Activated CD4-positive, alpha-beta T cell treated with anti-CD3 and anti-CD28 coated beads for 36 hours (primary cell): Measurements from ENCODE around the gene GPC1. TPM values are rescaled to one million over a fixed set of nuclear protein-coding genes. Genes with fewer than 3 reads are reported as not detected.

Experiments used
- ATAC-seq: fragments of 200-7000 bp; cut with Tn5 transposase; one replicate; pipeline ENCODE4 v1.10.0; 2021; ENCODE audit warnings: mild to moderate bottlenecking, moderate library complexity
- CTCF ChIA-PET: fragments of 350-600 bp; sonication (Branson Sonifier 250); formaldehyde crosslinking; loops from one replicate; lab custom pipeline; 2021; ENCODE audit warnings: antibody characterized with exemption; lab: Charles Lee
- POLR2A ChIA-PET: fragments of 350-600 bp; sonication (Branson Sonifier 250); formaldehyde crosslinking; loops from one replicate; lab custom pipeline; 2021; ENCODE audit warnings: antibody characterized with exemption, inconsistent platforms; lab: Charles Lee
- DNase-seq: peaks from one replicate; pipeline ENCODE4 v3.0.0-alpha.2; 2020
- H3K27ac Mint-ChIP-seq: one replicate; pipeline ENCODE4 v1.8.0; 2021; ENCODE audit warnings: mixed read lengths
- H3K27me3 Mint-ChIP-seq: one replicate; pipeline ENCODE4 v1.8.0; 2021; ENCODE audit warnings: mixed read lengths
- H3K36me3 Mint-ChIP-seq: one replicate; pipeline ENCODE4 v1.8.0; 2021; ENCODE audit warnings: low read depth, mixed read lengths
- H3K4me1 Mint-ChIP-seq: one replicate; pipeline ENCODE4 v1.8.0; 2021; ENCODE audit warnings: mixed read lengths
- H3K4me3 Mint-ChIP-seq: one replicate; pipeline ENCODE4 v1.8.0; 2021; ENCODE audit warnings: mild to moderate bottlenecking, moderate library complexity, mixed read lengths
- H3K9me3 Mint-ChIP-seq: one replicate; pipeline ENCODE4 v1.8.0; 2021; ENCODE audit warnings: low read depth, mixed read lengths
- intact Hi-C, 2 experiments: fragments of 100-400 bp; cut with DNase I in 1 of 2; cut with micrococcal nuclease in 1 of 2; formaldehyde crosslinking; loops; one replicate each; pipeline versions ENCODE4 v1.14.2 to v1.15.1; 2022 to 2024; cut with DNase I, micrococcal nuclease
- total RNA-seq, 2 experiments: library from RNA; stranded (reverse); gene quantifications; one replicate each; pipeline ENCODE4 v1.2.3, GENCODE V29; 2021

GPC1 gene
- total RNA-seq, 2 experiments from 2014 or later: 1.7 to 2.0 TPM

DNA sequence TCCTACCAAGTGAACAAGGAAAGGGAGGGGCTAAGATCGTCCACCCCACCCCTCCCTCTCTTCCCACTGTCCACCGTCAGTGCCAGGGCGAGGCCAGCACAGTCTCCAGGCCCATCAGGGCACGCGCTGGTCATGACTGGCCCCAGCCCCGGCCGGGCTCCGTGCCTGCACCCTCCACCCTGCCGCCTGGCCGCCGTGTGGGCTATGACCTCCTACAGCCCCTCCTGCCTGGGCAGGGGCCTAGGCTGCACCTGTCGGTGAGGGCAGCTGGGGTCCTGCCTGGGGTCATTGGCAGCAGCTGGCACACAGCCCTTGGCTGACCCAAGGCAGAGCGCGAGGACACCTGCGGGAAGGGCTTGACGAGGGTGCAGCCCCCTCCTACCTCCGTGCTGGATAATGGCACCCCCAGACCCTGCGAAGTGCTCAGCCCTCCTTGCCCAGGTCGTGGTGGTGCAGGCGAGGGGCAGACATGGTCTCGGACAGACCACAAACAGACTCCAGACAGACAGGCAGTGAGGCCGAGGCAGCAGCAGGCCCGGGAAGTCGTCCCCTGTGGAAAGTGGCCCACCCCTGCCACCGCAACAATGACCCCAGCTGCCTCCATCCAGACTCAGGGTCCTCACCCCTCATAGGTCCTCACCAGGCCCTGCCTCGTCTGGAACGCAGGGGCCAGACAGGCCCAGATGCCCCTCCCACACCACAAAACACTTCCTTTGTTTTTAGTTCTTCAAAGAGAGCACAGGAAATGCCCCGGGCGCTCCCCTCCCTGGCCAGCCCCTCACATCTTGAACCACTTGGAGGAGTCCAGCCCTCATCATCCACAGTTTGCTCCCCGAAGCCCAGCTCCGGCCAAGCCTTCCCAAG lies 43.1 kb upstream of the GPC1 start:
- POLR2A ChIA-PET: no interaction called here
- Mint-ChIP-seq H3K27ac (no peak overlapping the region), H3K27me3 (no peaks in the 10 kb centered on the region), H3K36me3 (no peaks in the 10 kb centered on the region), H3K9me3 (no peaks in the 10 kb centered on the region), H3K4me1 (peaks cover 9% of the 10 kb centered on the region), H3K4me3 (no peak overlapping the region)
- intact Hi-C loops: no loop called here
- CTCF ChIA-PET: interaction anchor here (0.8 kb wide), 1 partner anchor 143 kb away, joined by 3 read pairs; no protein-coding TSS in a partner anchor
- ATAC-seq (no peak), DNase-seq (peak; percentile 4)

- H3K36me3 Mint-ChIP-seq: no peaks in the 10 kb centered on the region
- H3K27ac Mint-ChIP-seq: no peak overlapping the region
- no peaks in the 10 kb centered on the region for H3K9me3 Mint-ChIP-seq
- peaks cover 9% of the 10 kb centered on the region for H3K4me1 Mint-ChIP-seq
- ChIA-PET CTCF (interaction anchor here (0.8 kb wide), 1 partner anchor 144 kb away, joined by 3 read pairs; no protein-coding TSS in a partner anchor), POLR2A (no interaction called here)
- intact Hi-C loops: no loop called here
- H3K4me3 Mint-ChIP-seq: no peak overlapping the region
- DNase-seq (peak; percentile 2), ATAC-seq (no peak)
- H3K27me3 Mint-ChIP-seq: no peaks in the 10 kb centered on the region
These were observed 42.3 kb upstream of the GPC1 start for GRCh38 chr2:240392948-240393830.

- intact Hi-C loops: no loop called here
- no peak overlapping the region for H3K27ac Mint-ChIP-seq
- H3K36me3 Mint-ChIP-seq: no peaks in the 10 kb centered on the region
- H3K27me3 Mint-ChIP-seq: no peaks in the 10 kb centered on the region
- H3K4me3 Mint-ChIP-seq: no peak overlapping the region
- POLR2A ChIA-PET: no interaction called here
- ATAC-seq (no peak), DNase-seq (peak; percentile 0)
- H3K9me3 Mint-ChIP-seq: no peaks in the 10 kb centered on the region
- CTCF ChIA-PET: interaction anchor here (0.7 kb wide), 1 partner anchor 37 kb away, joined by 3 read pairs; no protein-coding TSS in a partner anchor
- H3K4me1 Mint-ChIP-seq: peaks cover 9% of the 10 kb centered on the region
These were observed 41.5 kb upstream of the GPC1 start for GRCh38 chr2:240393831-240394410.

- H3K27ac Mint-ChIP-seq: no peak overlapping the region
- no peaks in the 10 kb centered on the region for H3K36me3 Mint-ChIP-seq
- H3K27me3 Mint-ChIP-seq: no peaks in the 10 kb centered on the region
- H3K4me1 Mint-ChIP-seq: peaks cover 9% of the 10 kb centered on the region
- no peak for DNase-seq
- H3K9me3 Mint-ChIP-seq: no peaks in the 10 kb centered on the region
- intact Hi-C loops: no loop called here
- no peak overlapping the region for H3K4me3 Mint-ChIP-seq
- ATAC-seq: no peak
- ChIA-PET POLR2A (no interaction called here), CTCF (interaction anchor here (0.7 kb wide), 1 partner anchor 36 kb away, joined by 3 read pairs; no protein-coding TSS in a partner anchor)
These were observed 40.9 kb upstream of the GPC1 start for GRCh38 chr2:240394549-240394948.

DNA sequence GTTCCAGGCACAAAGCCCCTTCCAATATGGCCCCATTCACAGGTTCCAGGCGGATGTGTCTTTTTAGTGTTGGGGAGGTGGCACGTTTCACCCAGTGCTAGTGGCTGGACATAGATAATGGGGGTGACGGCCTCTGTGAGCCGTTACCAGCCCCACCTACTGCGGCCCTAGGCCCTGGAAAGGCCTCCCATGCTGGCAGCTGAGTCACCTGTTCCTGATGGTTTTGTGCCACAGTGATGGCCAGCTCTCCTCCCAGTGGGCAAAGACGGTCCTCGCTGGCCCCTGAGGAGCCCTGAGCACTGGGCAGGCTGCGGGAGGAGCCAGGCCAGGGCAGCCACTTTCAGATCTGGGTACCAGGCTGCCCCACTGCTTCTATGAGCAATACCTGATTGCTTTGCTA lies 40.0 kb upstream of the GPC1 start:
- Mint-ChIP-seq H3K9me3 (no peaks in the 10 kb centered on the region), H3K27me3 (no peaks in the 10 kb centered on the region), H3K27ac (no peak overlapping the region), H3K4me3 (no peak overlapping the region), H3K36me3 (no peaks in the 10 kb centered on the region), H3K4me1 (peaks cover 8% of the 10 kb centered on the region)
- DNase-seq (no peak), ATAC-seq (no peak)
- intact Hi-C loops: no loop called here
- POLR2A ChIA-PET: no interaction called here
- CTCF ChIA-PET: no interaction called here

DNA sequence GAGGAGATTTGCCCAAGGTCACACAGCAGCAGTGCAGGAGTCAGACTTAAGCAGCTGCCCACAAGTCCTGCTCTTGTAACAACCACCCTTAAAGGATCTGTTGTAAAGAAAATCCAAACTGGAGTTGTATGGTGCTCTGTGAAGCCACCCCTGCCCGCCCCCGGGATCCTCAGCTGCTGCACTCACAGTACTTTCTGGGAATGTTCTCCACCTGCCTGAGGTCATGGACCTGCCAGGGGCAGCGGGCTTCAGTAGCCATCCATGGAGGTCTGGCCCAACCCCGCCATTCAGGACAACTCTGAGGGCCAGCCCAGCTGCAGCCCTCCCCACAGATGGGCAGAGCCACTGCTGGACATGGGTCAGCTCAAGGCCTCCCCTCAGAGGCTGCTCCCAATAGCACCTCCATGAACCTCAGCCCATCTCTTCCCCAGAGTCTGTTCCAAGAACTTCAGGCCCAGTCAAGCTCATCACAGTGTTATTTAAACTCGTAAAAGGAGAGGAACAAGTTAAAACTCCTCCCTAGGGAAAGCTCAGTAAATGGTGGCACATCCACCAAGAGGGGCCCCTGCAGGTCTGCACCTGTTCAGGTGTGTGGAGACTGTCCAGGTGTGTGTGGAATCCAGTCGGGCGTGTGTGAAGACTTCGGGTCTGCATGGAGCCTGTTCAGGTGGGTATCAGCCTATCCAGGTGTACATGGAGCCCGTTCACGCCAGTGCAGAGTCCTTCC lies 39.4 kb upstream of the GPC1 start:
- H3K4me3 Mint-ChIP-seq: no peak overlapping the region
- no peaks in the 10 kb centered on the region for H3K9me3 Mint-ChIP-seq
- H3K27ac Mint-ChIP-seq: no peak overlapping the region
- DNase-seq (no peak), ATAC-seq (no peak)
- CTCF ChIA-PET: no interaction called here
- intact Hi-C loops: no loop called here
- POLR2A ChIA-PET: no interaction called here
- H3K27me3 Mint-ChIP-seq: no peaks in the 10 kb centered on the region
- H3K36me3 Mint-ChIP-seq: no peaks in the 10 kb centered on the region
- H3K4me1 Mint-ChIP-seq: peaks cover 6% of the 10 kb centered on the region

GRCh38 chr2:240396623-240397541 lies 38.6 kb upstream of the GPC1 start:
- DNase-seq: peak; percentile 2
- no peaks in the 10 kb centered on the region for H3K36me3 Mint-ChIP-seq
- POLR2A ChIA-PET: no interaction called here
- CTCF ChIA-PET: no interaction called here
- intact Hi-C loops: no loop called here
- H3K4me3 Mint-ChIP-seq: no peak overlapping the region
- H3K27me3 Mint-ChIP-seq: no peaks in the 10 kb centered on the region
- H3K9me3 Mint-ChIP-seq: no peaks in the 10 kb centered on the region
- H3K4me1 Mint-ChIP-seq: peaks cover 6% of the 10 kb centered on the region
- no peak overlapping the region for H3K27ac Mint-ChIP-seq
- no peak for ATAC-seq

GRCh38 chr2:240397542-240397916 lies 37.9 kb upstream of the GPC1 start:
- Mint-ChIP-seq H3K4me3 (no peak overlapping the region), H3K27ac (no peak overlapping the region), H3K36me3 (no peaks in the 10 kb centered on the region), H3K27me3 (no peaks in the 10 kb centered on the region), H3K4me1 (peaks cover 8% of the 10 kb centered on the region), H3K9me3 (no peaks in the 10 kb centered on the region)
- DNase-seq: no peak
- POLR2A ChIA-PET: no interaction called here
- CTCF ChIA-PET: no interaction called here
- intact Hi-C loops: no loop called here
- ATAC-seq: no peak

GRCh38 chr2:240397924-240398645 lies 37.4 kb upstream of the GPC1 start:
- ChIA-PET CTCF (no interaction called here), POLR2A (no interaction called here)
- no peak overlapping the region for H3K4me3 Mint-ChIP-seq
- H3K27me3 Mint-ChIP-seq: no peaks in the 10 kb centered on the region
- peaks cover 10% of the 10 kb centered on the region for H3K4me1 Mint-ChIP-seq
- DNase-seq: peak; percentile 2
- H3K27ac Mint-ChIP-seq: no peak overlapping the region
- no peak for ATAC-seq
- intact Hi-C loops: no loop called here
- no peaks in the 10 kb centered on the region for H3K9me3 Mint-ChIP-seq
- H3K36me3 Mint-ChIP-seq: no peaks in the 10 kb centered on the region

DNA sequence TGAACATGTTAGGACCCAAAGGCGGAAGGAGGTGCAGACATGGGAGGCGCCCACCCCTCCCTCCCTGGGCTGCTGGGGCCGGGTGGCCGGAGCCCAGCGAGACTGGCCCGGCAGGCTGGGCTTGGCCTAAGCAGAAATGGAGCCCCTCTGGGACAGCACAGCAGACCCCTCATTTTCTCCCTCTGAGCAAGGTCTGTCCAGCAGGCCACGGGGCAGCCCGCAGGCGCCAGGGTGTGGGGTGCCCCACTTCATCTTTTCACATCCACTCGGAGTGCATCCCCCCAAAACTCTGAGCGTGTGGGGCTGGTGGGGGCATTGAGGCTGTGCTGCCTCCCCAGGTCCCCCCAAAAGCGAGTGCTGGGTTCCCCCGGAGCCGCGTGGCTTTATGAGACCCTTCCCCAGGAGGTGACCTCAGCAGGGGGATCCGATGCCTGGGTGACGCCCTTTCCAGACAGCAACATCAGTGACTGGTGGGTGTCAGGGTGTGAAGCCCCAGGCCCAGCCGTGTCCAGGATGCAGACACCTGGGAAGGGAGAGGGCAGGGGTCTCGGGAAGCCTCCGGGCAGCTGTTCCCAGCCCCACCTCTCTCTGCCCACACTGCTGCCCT lies 36.7 kb upstream of the GPC1 start:
- no peak for ATAC-seq
- DNase-seq: no peak
- Mint-ChIP-seq H3K27me3 (no peaks in the 10 kb centered on the region), H3K9me3 (no peaks in the 10 kb centered on the region), H3K4me1 (peaks cover 17% of the 10 kb centered on the region), H3K4me3 (no peak overlapping the region), H3K27ac (no peak overlapping the region), H3K36me3 (no peaks in the 10 kb centered on the region)
- intact Hi-C loops: no loop called here
- POLR2A ChIA-PET: no interaction called here
- CTCF ChIA-PET: no interaction called here
